PC-9 (cell line): ENCODE results near the gene SSC5D.

Experiments
- EZH2 ChIP-seq: fragments of 200-600 bp; sonication (generic); IDR thresholded peaks from 2 replicates; pipeline ENCODE4 v1.8.0; 2017; ENCODE audit warnings: antibody characterized with exemption, low read depth
- TF ChIP-seq, protein P1 (sequence below): fragments of 200-600 bp; sonication (generic); conservative IDR thresholded peaks from 2 replicates; pipeline ENCODE4 v1.6.1; 2017; ENCODE audit warnings: mixed run types, antibody characterized with exemption, mild to moderate bottlenecking, moderate library complexity

DNA sequence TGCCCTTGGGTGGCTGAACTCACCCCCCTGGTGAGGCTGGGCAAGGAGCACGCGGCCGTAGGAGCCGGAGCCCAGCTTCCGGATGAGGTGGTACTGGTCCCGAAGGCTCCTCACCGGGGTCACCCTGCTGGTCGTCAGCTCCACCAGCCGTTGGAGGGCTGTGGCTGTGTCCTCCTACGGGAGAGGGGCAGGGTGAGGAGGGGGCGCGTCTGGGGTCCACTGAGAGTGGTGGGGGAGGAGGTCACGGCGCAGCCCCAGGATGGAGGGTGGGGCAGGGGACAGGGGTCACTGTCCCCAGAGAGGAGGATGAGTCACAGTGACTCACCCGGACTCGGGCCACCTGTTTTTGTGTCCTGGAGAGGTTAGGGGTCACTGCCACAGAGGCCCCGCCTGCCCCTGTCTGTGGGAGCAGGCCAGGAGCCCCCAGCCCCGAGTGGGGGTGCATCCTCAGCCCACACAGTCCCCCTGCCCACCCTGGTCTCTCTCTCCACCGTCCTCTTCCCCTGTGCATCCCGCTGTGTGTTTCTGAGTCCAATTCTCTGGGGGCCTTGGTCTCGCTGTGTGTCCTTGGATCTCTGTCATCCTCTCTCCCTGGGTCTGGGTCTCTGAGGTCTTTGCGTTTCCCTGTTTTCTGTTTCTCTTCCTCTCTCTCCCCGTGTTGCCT is 56.7 kb downstream of the SSC5D start:
- TF ChIP-seq EZH2 = no peak
- TF ChIP-seq, protein P1, sequence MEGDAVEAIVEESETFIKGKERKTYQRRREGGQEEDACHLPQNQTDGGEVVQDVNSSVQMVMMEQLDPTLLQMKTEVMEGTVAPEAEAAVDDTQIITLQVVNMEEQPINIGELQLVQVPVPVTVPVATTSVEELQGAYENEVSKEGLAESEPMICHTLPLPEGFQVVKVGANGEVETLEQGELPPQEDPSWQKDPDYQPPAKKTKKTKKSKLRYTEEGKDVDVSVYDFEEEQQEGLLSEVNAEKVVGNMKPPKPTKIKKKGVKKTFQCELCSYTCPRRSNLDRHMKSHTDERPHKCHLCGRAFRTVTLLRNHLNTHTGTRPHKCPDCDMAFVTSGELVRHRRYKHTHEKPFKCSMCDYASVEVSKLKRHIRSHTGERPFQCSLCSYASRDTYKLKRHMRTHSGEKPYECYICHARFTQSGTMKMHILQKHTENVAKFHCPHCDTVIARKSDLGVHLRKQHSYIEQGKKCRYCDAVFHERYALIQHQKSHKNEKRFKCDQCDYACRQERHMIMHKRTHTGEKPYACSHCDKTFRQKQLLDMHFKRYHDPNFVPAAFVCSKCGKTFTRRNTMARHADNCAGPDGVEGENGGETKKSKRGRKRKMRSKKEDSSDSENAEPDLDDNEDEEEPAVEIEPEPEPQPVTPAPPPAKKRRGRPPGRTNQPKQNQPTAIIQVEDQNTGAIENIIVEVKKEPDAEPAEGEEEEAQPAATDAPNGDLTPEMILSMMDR = no peak
